ENCODE measurements around the gene IKZF2. TPM values are rescaled to one million over a fixed set of nuclear protein-coding genes. Genes with fewer than 3 reads are reported as not detected.

IKZF2 gene
- total RNA-seq (2022) (13.3 and 14.2 TPM in 2 replicates), Bru-seq, nascent RNA (percentile 72 among the genes with signal in this experiment), BruChase-seq, experiment 1, labeled RNA remaining after a 2-hour chase (percentile 66 among the genes with signal in this experiment), BruChase-seq, experiment 2, labeled RNA remaining after a 6-hour chase (percentile 51 among the genes with signal in this experiment)
- long read RNA-seq: 0 reads

DNA sequence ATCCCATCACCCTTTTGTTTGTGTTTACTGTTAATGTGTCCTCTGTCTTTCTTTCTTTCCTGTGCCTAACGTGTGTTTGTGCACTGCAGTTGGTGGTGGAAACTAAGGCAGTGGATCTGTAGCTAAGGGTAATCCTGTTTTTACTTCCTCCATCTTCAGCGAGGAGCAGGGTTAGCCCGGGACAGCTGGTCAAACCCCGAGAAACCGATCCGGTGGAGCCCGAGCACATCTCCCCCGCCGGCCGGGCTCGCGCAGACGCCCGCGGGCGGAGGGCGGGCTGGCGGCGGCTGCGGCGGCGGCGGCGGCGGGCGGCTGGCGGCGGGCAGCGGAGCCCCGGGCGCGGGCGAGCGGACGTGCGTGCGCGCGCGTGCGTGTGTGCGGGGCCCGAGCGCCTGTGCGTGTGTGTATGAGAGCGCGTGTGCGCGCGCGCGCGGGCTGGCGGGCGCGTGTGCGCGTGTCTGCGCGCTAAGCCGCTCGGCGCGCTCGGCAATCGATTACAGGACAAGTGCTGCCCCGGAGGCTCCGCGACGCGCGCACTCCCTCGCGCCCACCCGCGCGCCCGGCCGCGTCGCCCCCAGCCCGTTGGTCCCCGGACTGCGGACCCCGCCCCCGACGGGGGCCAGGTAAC lies at the start of gene IKZF2:
IKZF2 (minus strand) TSS at position 176 of the 628 bp plus-strand sequence. CDS start 2,983 bp downstream, outside the sequence.
- Histone ChIP-seq H3K4me1 (0 out of 2 replicates have a peak, but pooled peaks cover 3% of the 10 kb centered on the region), H3K27me3 (replicated peaks; ENCODE audit: control insufficient read depth, insufficient read depth, low read length) (no peaks in the 10 kb centered on the region), H3K36me3 (ENCODE audit: control insufficient read depth, insufficient read depth, low read length) (no peaks in the 10 kb centered on the region), H3K4me3 (ENCODE audit: low read depth, low read length) (peak within 1 kb of the TSS; percentile 70), H3K9me3 (no peaks in the 10 kb centered on the region)
- BruUV-seq (replicated peaks): no TSS peak
- H3K36me3 Mint-ChIP-seq (ENCODE audit: insufficient read depth, unreplicated experiment): no peaks in the 10 kb centered on the region
- H3K4me1 Mint-ChIP-seq (ENCODE audit: low read depth, unreplicated experiment): peaks cover 19% of the 10 kb centered on the region
- TF ChIP-seq, protein P1, sequence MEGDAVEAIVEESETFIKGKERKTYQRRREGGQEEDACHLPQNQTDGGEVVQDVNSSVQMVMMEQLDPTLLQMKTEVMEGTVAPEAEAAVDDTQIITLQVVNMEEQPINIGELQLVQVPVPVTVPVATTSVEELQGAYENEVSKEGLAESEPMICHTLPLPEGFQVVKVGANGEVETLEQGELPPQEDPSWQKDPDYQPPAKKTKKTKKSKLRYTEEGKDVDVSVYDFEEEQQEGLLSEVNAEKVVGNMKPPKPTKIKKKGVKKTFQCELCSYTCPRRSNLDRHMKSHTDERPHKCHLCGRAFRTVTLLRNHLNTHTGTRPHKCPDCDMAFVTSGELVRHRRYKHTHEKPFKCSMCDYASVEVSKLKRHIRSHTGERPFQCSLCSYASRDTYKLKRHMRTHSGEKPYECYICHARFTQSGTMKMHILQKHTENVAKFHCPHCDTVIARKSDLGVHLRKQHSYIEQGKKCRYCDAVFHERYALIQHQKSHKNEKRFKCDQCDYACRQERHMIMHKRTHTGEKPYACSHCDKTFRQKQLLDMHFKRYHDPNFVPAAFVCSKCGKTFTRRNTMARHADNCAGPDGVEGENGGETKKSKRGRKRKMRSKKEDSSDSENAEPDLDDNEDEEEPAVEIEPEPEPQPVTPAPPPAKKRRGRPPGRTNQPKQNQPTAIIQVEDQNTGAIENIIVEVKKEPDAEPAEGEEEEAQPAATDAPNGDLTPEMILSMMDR (IDR thresholded peaks at IDR 0.05; ENCODE audit: insufficient read depth in 1 of 2, low read depth in 1 of 2, low read length in 1 of 2, severe bottlenecking in 1 of 2, unreplicated experiment in 1 of 2): no peak
- peak; percentile 86 to 88 for DNase-seq
- H3K27me3 Mint-ChIP-seq (ENCODE audit: insufficient read depth, unreplicated experiment): no peaks in the 10 kb centered on the region
- peak within 1 kb of the TSS; percentile 97 for H3K4me3 Mint-ChIP-seq (ENCODE audit: unreplicated experiment)
- ChIA-PET CTCF (no interaction called here), POLR2A (no interaction called here)
- peak within 1 kb of the TSS; percentile 61 for H3K27ac Mint-ChIP-seq (ENCODE audit: unreplicated experiment)
- no peaks in the 10 kb centered on the region for H3K9me3 Mint-ChIP-seq (ENCODE audit: unreplicated experiment)
- intact Hi-C loops (cut with micrococcal nuclease; ENCODE audit: unreplicated experiment): loop anchor here (1.0 to 5.0 kb wide), 3 partner anchors 85 to 245 kb away; no protein-coding TSS in a partner anchor

DNA sequence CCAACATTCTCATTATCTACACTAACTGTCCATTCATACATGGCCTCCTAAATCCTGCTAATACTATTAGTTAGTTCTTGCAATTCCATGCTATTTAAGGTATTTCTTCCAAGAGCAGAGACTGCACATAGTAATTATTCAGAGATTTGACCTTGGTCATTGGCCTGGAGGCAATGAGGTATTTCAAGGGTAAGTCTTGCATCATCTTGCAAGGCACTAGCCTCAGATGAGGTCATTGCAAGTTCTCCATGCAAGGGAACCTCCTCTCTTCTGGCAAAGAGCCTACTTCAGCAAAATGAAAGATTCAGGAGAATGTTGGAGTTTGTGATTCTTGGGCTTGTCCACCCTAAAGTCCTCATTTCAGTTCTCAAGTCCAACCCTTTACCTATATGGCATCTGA lies 48.5 kb upstream of the IKZF2 start:
- no peaks in the 10 kb centered on the region for H3K27me3 Mint-ChIP-seq (ENCODE audit: insufficient read depth, unreplicated experiment)
- intact Hi-C loops (cut with micrococcal nuclease; ENCODE audit: unreplicated experiment): no loop called here
- Histone ChIP-seq H3K4me3 (ENCODE audit: low read depth, low read length) (no peak overlapping the region), H3K4me1 (no peaks in the 10 kb centered on the region), H3K9me3 (no peaks in the 10 kb centered on the region), H3K36me3 (ENCODE audit: control insufficient read depth, insufficient read depth, low read length) (no peaks in the 10 kb centered on the region), H3K27me3 (replicated peaks; ENCODE audit: control insufficient read depth, insufficient read depth, low read length) (no peaks in the 10 kb centered on the region)
- H3K4me1 Mint-ChIP-seq (ENCODE audit: low read depth, unreplicated experiment): no peaks in the 10 kb centered on the region
- no peak for DNase-seq
- TF ChIP-seq, protein P1 (IDR thresholded peaks at IDR 0.05; ENCODE audit: insufficient read depth in 1 of 2, low read depth in 1 of 2, low read length in 1 of 2, severe bottlenecking in 1 of 2, unreplicated experiment in 1 of 2): no peak
- ChIA-PET POLR2A (no interaction called here), CTCF (no interaction called here)
- H3K36me3 Mint-ChIP-seq (ENCODE audit: insufficient read depth, unreplicated experiment): no peaks in the 10 kb centered on the region
- no peak overlapping the region for H3K4me3 Mint-ChIP-seq (ENCODE audit: unreplicated experiment)
- H3K27ac Mint-ChIP-seq (ENCODE audit: unreplicated experiment): no peak overlapping the region
- peaks cover 11% of the 10 kb centered on the region for H3K9me3 Mint-ChIP-seq (ENCODE audit: unreplicated experiment)
- no TSS peak for BruUV-seq (replicated peaks)

DNA sequence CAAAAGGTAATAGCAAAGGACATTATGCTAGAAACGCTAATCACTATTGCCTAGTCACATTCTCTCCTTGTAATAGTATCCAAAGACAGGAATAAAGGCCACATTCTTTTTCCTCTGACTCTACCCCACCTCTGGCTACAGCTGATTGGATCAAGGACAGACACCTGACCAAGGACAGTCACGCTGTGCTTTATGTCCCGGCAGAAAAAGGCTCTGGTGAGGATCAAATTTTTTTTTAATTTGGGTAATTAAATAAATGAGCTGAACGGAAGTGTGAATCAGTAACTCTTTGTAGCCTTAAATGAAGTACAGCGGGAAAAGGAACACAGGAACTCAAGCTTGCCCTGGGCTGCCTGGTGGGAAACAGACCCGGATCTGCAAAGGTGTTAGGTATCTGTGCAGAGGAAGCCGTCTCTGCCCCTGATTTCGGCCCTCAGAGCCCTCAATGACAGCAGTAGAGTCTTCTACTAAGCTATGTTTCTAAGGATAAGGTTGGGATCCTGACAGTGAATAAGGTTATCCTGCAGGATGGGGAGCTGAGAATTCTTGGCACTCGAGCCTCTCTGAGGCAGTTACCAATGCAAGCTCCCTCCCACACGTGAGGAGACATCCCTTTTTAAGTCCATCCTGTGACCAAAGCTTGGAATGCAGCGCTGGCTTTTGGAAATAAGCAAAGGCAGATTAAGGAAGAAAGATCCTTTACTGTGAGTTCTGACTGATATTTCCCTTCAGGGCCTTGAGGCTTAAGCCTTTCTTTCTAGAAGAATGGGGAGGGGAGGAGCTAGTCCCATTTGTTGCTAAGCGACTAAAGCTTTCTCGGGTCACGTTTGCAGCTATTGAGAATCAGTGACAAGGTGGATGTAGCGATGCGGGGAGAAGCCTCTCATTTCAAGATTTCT lies 37.8 kb upstream of the IKZF2 start:
- peak; percentile 50 to 65 for DNase-seq
- H3K9me3 ChIP-seq: no peaks in the 10 kb centered on the region
- H3K27me3 ChIP-seq (replicated peaks; ENCODE audit: control insufficient read depth, insufficient read depth, low read length): no peaks in the 10 kb centered on the region
- intact Hi-C loops (cut with micrococcal nuclease; ENCODE audit: unreplicated experiment): loop anchor here (2.0 kb wide), 1 partner anchor 282 kb away; no protein-coding TSS in a partner anchor
- H3K4me1 ChIP-seq: peaks cover 32% of the 10 kb centered on the region
- Mint-ChIP-seq H3K27me3 (ENCODE audit: insufficient read depth, unreplicated experiment) (no peaks in the 10 kb centered on the region), H3K4me1 (ENCODE audit: low read depth, unreplicated experiment) (peaks cover 28% of the 10 kb centered on the region), H3K4me3 (ENCODE audit: unreplicated experiment) (peak overlapping the region; percentile 71), H3K27ac (ENCODE audit: unreplicated experiment) (peak overlapping the region; percentile 85), H3K36me3 (ENCODE audit: insufficient read depth, unreplicated experiment) (peaks cover 20% of the 10 kb centered on the region), H3K9me3 (ENCODE audit: unreplicated experiment) (no peaks in the 10 kb centered on the region)
- H3K36me3 ChIP-seq (ENCODE audit: control insufficient read depth, insufficient read depth, low read length): no peaks in the 10 kb centered on the region
- BruUV-seq (replicated peaks): TSS peak; percentile 48
- peak overlapping the region; percentile 15 for H3K4me3 ChIP-seq (ENCODE audit: low read depth, low read length)
- POLR2A ChIA-PET: no interaction called here
- CTCF ChIA-PET: interaction anchor here (0.6 kb wide), 1 partner anchor 502 kb away, joined by 4 read pairs; no protein-coding TSS in a partner anchor
- TF ChIP-seq, protein P1 (IDR thresholded peaks at IDR 0.05; ENCODE audit: insufficient read depth in 1 of 2, low read depth in 1 of 2, low read length in 1 of 2, severe bottlenecking in 1 of 2, unreplicated experiment in 1 of 2): no peak

Data from Caco-2 (cell line).